Measurements from ENCODE around the gene ATP6V0E2. TPM values are rescaled to one million over a fixed set of nuclear protein-coding genes. Genes with fewer than 3 reads are reported as not detected.
A peak's percentile ranks its signal among the peaks of the same experiment; 100 is the strongest.
"Not testable (repeated sequence)": the region's sequence is repeated elsewhere in the genome, so short reads cannot be mapped to it uniquely, and the experiment has no call there.

ATP6V0E2 gene
- total and polyA plus RNA-seq, 5 donors from 2014 or later: 45.9 to 183 (median 162) TPM

- H3K27ac Mint-ChIP-seq: peak overlapping the region in 1 of 3 donors; percentile 68
- no peak overlapping the region for H3K4me3 ChIP-seq (ENCODE audit: low read depth, low read length)
- H3K4me3 Mint-ChIP-seq: no peak overlapping the region
- no peak overlapping the region for H3K27ac ChIP-seq (ENCODE audit: insufficient read depth, low read length, poor library complexity, severe bottlenecking)
- H3K36me3 ChIP-seq (ENCODE audit: control insufficient read depth, insufficient read depth, low read length): no peaks in the 10 kb centered on the region
- no peaks in the 10 kb centered on the region for H3K9me3 Mint-ChIP-seq
- H3K4me1 ChIP-seq (ENCODE audit: control insufficient read depth, insufficient read depth, low read length, poor library complexity, severe bottlenecking): no peaks in the 10 kb centered on the region
- no peaks in the 10 kb centered on the region for H3K36me3 Mint-ChIP-seq
- no peak for ATAC-seq (ENCODE audit: low read depth in 2 of 2)
- H3K9me3 ChIP-seq (ENCODE audit: control insufficient read depth in 2 of 2, low read length in 2 of 2): no peaks in the 10 kb centered on the region
- H3K4me1 Mint-ChIP-seq: no peaks in the 10 kb centered on the region
- no peaks in the 10 kb centered on the region for H3K27me3 ChIP-seq (ENCODE audit: control insufficient read depth, insufficient read depth, low read length)
- H3K27me3 Mint-ChIP-seq: peaks cover 18% of the 10 kb centered on the region
- no peak for DNase-seq
Measured at GRCh38 chr7:149828357-149829309, 45.1 kb upstream of the ATP6V0E2 start.

- H3K36me3 ChIP-seq (ENCODE audit: control insufficient read depth, insufficient read depth, low read length); H3K4me3 Mint-ChIP-seq; H3K27ac Mint-ChIP-seq; H3K4me1 Mint-ChIP-seq; H3K4me1 ChIP-seq (ENCODE audit: control insufficient read depth, insufficient read depth, low read length, poor library complexity, severe bottlenecking); H3K4me3 ChIP-seq (ENCODE audit: low read depth, low read length); H3K27me3 ChIP-seq (ENCODE audit: control insufficient read depth, insufficient read depth, low read length); DNase-seq; H3K9me3 ChIP-seq (ENCODE audit: control insufficient read depth in 2 of 2, low read length in 2 of 2); H3K36me3 Mint-ChIP-seq; ATAC-seq (ENCODE audit: low read depth in 2 of 2); H3K9me3 Mint-ChIP-seq; H3K27ac ChIP-seq (ENCODE audit: insufficient read depth, low read length, poor library complexity, severe bottlenecking): not testable (repeated sequence)
- H3K27me3 Mint-ChIP-seq: peaks cover 24% of the 10 kb centered on the region
Measured at GRCh38 chr7:149830527-149830926, 43.2 kb upstream of the ATP6V0E2 start.

DNA sequence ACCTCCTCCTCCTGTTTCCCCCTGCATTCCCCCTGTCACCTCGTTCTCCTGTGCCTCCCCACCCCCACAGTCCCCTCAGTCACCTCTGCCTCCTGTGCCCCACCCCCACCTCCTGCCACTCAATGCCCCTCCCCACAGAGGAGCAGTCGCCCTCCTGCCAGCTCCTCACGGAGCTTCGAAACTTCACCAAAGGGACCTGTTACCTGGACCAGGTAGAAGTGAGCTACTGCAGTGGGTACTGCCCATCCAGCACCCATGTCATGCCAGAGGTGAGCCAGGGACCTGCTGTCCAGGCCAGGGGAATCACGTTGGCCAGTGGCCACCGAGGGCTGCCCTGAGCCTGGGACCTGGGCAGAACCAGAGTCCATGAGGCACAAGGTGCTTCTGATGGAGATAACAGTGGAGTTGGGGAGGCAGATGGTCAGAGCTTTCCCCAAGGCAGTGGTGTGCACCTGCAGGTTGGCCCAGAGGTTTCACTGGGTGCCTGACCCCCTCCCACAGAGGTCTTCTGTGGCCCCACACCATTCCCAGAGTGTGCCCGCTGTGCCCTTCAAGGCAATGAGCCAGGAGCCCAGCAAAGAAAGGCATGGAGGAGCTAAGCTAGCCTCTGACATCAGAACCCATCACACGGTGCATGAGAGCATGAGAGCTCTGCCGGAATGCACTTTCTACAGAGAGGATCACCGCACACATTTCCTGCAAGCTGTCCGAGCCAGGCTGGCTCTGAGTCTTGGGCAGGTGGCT is 42.6 kb upstream of the ATP6V0E2 start:
- Mint-ChIP-seq H3K9me3 (no peaks in the 10 kb centered on the region), H3K36me3 (no peaks in the 10 kb centered on the region), H3K27me3 (peaks cover 30% of the 10 kb centered on the region), H3K27ac (no peak overlapping the region), H3K4me1 (no peaks in the 10 kb centered on the region), H3K4me3 (no peak overlapping the region)
- no peak for DNase-seq
- Histone ChIP-seq H3K4me3 (ENCODE audit: low read depth, low read length) (no peak overlapping the region), H3K9me3 (ENCODE audit: control insufficient read depth in 2 of 2, low read length in 2 of 2) (no peaks in the 10 kb centered on the region), H3K36me3 (ENCODE audit: control insufficient read depth, insufficient read depth, low read length) (no peaks in the 10 kb centered on the region), H3K27me3 (ENCODE audit: control insufficient read depth, insufficient read depth, low read length) (no peaks in the 10 kb centered on the region), H3K27ac (ENCODE audit: insufficient read depth, low read length, poor library complexity, severe bottlenecking) (no peak overlapping the region), H3K4me1 (ENCODE audit: control insufficient read depth, insufficient read depth, low read length, poor library complexity, severe bottlenecking) (no peaks in the 10 kb centered on the region)
- ATAC-seq (ENCODE audit: low read depth in 2 of 2): no peak

DNA sequence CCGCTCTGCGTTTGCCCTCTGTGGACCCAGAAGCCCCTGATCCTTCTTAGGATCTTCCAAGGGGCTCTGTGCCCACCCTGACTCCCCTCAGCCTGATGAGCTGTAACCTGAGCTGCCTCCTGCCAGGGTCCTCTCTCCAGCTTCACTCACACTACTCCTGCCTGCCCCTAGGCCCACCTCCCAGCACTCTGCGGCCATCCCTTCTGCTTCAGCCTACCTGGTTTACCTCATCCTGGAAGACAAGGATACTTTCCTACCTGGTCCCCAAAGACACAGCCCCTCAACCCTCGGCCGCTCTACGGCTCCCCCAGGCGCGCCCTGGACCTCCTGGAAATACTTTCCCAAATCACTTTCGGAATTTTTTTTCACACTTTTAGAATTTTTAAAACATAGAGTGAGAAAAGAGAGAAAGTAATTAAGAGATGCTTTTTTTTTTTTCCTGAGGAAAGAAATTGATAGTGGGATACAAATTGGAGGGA is 42.0 kb upstream of the ATP6V0E2 start:
- Mint-ChIP-seq H3K9me3 (no peaks in the 10 kb centered on the region), H3K36me3 (no peaks in the 10 kb centered on the region), H3K4me3 (no peak overlapping the region), H3K27me3 (peaks cover 30% of the 10 kb centered on the region), H3K4me1 (no peaks in the 10 kb centered on the region), H3K27ac (no peak overlapping the region)
- Histone ChIP-seq H3K4me1 (ENCODE audit: control insufficient read depth, insufficient read depth, low read length, poor library complexity, severe bottlenecking) (no peaks in the 10 kb centered on the region), H3K4me3 (ENCODE audit: low read depth, low read length) (no peak overlapping the region), H3K27ac (ENCODE audit: insufficient read depth, low read length, poor library complexity, severe bottlenecking) (no peak overlapping the region), H3K27me3 (ENCODE audit: control insufficient read depth, insufficient read depth, low read length) (no peaks in the 10 kb centered on the region), H3K36me3 (ENCODE audit: control insufficient read depth, insufficient read depth, low read length) (no peaks in the 10 kb centered on the region), H3K9me3 (ENCODE audit: control insufficient read depth in 2 of 2, low read length in 2 of 2) (no peaks in the 10 kb centered on the region)
- no peak for ATAC-seq (ENCODE audit: low read depth in 2 of 2)
- DNase-seq: no peak

DNA sequence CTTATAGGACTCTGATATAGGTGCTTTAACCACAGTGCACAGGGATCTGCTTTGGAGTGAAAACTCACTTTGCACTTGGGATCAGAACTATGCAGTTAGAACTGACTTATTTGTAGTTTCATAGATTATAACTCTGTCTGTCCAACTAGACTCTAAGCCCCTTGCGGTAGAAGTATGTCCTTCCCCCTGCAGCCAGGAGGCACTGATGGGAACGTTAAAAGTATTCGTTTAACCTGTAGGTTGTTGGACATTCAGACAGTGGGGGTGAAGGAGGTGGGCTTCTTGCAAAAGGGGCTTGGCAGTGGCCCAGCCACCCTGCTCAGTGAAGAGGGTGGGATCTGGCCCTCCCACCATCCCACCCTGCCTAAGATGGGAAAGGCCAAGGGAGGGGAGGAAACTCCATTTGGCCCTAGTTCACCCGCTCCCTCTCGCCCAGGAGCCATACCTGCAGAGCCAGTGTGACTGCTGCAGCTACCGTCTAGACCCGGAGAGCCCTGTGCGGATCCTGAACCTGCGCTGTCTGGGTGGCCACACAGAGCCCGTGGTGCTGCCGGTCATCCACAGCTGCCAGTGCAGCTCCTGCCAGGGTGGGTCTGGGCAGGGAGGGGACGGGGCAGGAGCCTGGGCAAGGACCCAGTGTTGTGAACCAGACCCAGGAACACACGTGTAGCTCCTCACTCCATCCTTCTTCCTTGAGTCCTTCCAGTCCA is 41.3 kb upstream of the ATP6V0E2 start:
- H3K9me3 ChIP-seq (ENCODE audit: control insufficient read depth in 2 of 2, low read length in 2 of 2): no peaks in the 10 kb centered on the region
- H3K27ac ChIP-seq (ENCODE audit: insufficient read depth, low read length, poor library complexity, severe bottlenecking): no peak overlapping the region
- no peaks in the 10 kb centered on the region for H3K27me3 ChIP-seq (ENCODE audit: control insufficient read depth, insufficient read depth, low read length)
- H3K9me3 Mint-ChIP-seq: no peaks in the 10 kb centered on the region
- ATAC-seq (ENCODE audit: low read depth in 2 of 2) (no peak), DNase-seq (no peak)
- H3K36me3 Mint-ChIP-seq: no peaks in the 10 kb centered on the region
- peaks cover 0 to under 1% (median under 1%) of the 10 kb centered on the region in 4 donors for H3K4me1 Mint-ChIP-seq
- no peaks in the 10 kb centered on the region for H3K4me1 ChIP-seq (ENCODE audit: control insufficient read depth, insufficient read depth, low read length, poor library complexity, severe bottlenecking)
- H3K4me3 Mint-ChIP-seq: no peak overlapping the region
- peaks cover 30% of the 10 kb centered on the region for H3K27me3 Mint-ChIP-seq
- no peak overlapping the region for H3K27ac Mint-ChIP-seq
- no peak overlapping the region for H3K4me3 ChIP-seq (ENCODE audit: low read depth, low read length)
- H3K36me3 ChIP-seq (ENCODE audit: control insufficient read depth, insufficient read depth, low read length): no peaks in the 10 kb centered on the region

DNA sequence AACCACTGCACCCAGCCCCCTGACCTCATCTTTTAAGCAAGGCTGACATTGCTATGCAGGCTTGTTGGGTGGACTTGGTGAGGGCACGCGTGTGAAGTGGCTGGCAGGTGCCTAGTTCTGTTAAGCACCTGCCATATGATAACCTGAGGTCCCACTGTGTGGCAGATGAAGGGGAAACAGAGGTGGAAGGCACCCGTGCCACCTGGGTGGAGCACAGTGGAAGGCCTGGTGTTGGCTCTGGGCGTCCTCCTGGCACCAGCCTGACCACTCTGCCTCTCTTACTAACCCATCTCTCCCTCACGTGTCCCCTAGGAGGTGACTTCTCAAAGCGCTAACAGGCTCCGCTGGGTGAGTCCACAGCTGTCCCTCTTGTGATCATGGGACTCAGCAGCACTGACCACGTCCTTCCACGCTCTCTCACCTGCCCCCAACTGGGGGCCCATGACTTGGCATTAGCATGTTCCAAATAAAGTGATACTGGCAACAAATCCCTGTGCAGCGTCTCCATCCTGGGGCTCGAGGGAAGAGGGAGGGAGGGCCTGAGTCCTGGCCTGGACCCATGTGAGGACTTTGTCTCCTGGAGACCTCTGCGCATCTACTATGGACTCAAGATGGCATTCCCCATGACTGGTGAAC is 40.2 kb upstream of the ATP6V0E2 start:
- DNase-seq (no peak), ATAC-seq (ENCODE audit: low read depth in 2 of 2) (no peak)
- H3K27ac ChIP-seq (ENCODE audit: insufficient read depth, low read length, poor library complexity, severe bottlenecking): no peak overlapping the region
- H3K36me3 ChIP-seq (ENCODE audit: control insufficient read depth, insufficient read depth, low read length): no peaks in the 10 kb centered on the region
- no peaks in the 10 kb centered on the region for H3K36me3 Mint-ChIP-seq
- no peak overlapping the region for H3K4me3 Mint-ChIP-seq
- peaks cover 29% of the 10 kb centered on the region for H3K27me3 Mint-ChIP-seq
- no peaks in the 10 kb centered on the region for H3K27me3 ChIP-seq (ENCODE audit: control insufficient read depth, insufficient read depth, low read length)
- H3K4me1 Mint-ChIP-seq: peaks cover 6 to 11% (median 8%) of the 10 kb centered on the region in 4 donors
- peak overlapping the region in 1 of 3 donors; percentile 9 for H3K27ac Mint-ChIP-seq
- peaks cover 5% of the 10 kb centered on the region for H3K4me1 ChIP-seq (ENCODE audit: control insufficient read depth, insufficient read depth, low read length, poor library complexity, severe bottlenecking)
- H3K9me3 Mint-ChIP-seq: no peaks in the 10 kb centered on the region
- no peak overlapping the region for H3K4me3 ChIP-seq (ENCODE audit: low read depth, low read length)
- no peaks in the 10 kb centered on the region for H3K9me3 ChIP-seq (ENCODE audit: control insufficient read depth in 2 of 2, low read length in 2 of 2)

DNA sequence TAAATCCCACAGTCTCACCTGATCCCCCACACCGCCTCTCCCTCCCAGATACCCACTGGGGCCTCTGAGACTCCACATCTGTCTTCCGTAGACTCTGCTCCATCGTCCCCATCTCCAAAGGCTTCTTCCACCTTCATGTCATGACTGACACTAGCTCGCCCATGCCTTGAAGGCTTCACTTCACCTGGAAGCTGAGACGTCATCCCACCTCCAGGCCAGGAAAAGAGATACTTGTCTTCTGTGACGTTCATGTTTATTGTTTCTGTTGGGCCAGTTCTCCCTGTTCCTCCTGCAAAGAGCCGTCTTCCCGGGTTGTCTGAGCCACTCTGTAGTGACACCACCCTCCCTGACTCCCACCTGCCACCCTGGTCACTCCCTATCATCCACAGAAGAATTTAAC is 39.2 kb upstream of the ATP6V0E2 start:
- no peaks in the 10 kb centered on the region for H3K9me3 ChIP-seq (ENCODE audit: control insufficient read depth in 2 of 2, low read length in 2 of 2)
- Mint-ChIP-seq H3K4me3 (no peak overlapping the region), H3K36me3 (no peaks in the 10 kb centered on the region), H3K27ac (peak overlapping the region in 1 of 3 donors; percentile 32), H3K9me3 (no peaks in the 10 kb centered on the region), H3K27me3 (peaks cover 29% of the 10 kb centered on the region), H3K4me1 (peaks cover 12 to 20% (median 16%) of the 10 kb centered on the region in 4 donors)
- no peak overlapping the region for H3K27ac ChIP-seq (ENCODE audit: insufficient read depth, low read length, poor library complexity, severe bottlenecking)
- no peak for ATAC-seq (ENCODE audit: low read depth in 2 of 2)
- H3K27me3 ChIP-seq (ENCODE audit: control insufficient read depth, insufficient read depth, low read length): no peaks in the 10 kb centered on the region
- peaks cover 15% of the 10 kb centered on the region for H3K4me1 ChIP-seq (ENCODE audit: control insufficient read depth, insufficient read depth, low read length, poor library complexity, severe bottlenecking)
- DNase-seq: no peak
- no peak overlapping the region for H3K4me3 ChIP-seq (ENCODE audit: low read depth, low read length)
- H3K36me3 ChIP-seq (ENCODE audit: control insufficient read depth, insufficient read depth, low read length): no peaks in the 10 kb centered on the region
